Adrenal gland (tissue), 5 donors: ENCODE results near the gene PITX2.

Experiments used
- POLR2A ChIP-seq, 2 donors: fragments of 450-650 bp; IDR thresholded peaks; one replicate each; pipeline ENCODE4 v1.6.1; 2017; ENCODE audit warnings: antibody characterized with exemption in 2 of 2, mild to moderate bottlenecking in 2 of 2, moderate library complexity in 1 of 2
- TF ChIP-seq, protein P1 (sequence below), 6 experiments: fragments of 450-650 bp in 4 of 6; fragments of 200-600 bp in 2 of 6; sonication (generic) in 1 of 6; IDR thresholded peaks; 1 replicate in 5 of 6; 2 replicates in 1 of 6; pipeline versions ENCODE4 v1.5.1 to v1.8.0; 2016 to 2021; ENCODE audit warnings: antibody characterized with exemption in 6 of 6, mild to moderate bottlenecking in 2 of 6, moderate library complexity in 1 of 6
- donor health status: DM: no; HTN: no; CAD: no.

DNA sequence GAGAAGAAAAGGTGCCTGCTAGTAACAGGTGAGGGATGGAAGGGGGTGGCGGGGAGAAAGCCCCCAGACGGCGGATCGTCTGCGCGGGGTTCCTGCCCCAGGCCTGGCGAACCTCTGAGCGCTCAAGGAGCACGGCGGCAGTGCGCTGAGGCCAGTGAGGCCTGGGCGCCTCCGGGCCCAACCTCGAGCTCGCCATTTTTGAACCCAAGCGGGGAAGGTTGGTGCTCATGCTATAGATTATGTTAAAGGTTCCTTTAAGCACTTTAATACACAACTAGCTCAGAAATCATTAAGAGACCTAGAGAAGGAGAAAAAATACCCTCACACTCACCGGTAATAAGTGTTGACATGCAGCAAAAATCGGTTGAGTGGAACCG is 7.9 kb downstream of the PITX2 start:
- TF ChIP-seq, protein P1, sequence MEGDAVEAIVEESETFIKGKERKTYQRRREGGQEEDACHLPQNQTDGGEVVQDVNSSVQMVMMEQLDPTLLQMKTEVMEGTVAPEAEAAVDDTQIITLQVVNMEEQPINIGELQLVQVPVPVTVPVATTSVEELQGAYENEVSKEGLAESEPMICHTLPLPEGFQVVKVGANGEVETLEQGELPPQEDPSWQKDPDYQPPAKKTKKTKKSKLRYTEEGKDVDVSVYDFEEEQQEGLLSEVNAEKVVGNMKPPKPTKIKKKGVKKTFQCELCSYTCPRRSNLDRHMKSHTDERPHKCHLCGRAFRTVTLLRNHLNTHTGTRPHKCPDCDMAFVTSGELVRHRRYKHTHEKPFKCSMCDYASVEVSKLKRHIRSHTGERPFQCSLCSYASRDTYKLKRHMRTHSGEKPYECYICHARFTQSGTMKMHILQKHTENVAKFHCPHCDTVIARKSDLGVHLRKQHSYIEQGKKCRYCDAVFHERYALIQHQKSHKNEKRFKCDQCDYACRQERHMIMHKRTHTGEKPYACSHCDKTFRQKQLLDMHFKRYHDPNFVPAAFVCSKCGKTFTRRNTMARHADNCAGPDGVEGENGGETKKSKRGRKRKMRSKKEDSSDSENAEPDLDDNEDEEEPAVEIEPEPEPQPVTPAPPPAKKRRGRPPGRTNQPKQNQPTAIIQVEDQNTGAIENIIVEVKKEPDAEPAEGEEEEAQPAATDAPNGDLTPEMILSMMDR (IDR thresholded peaks at IDR 0.05), result no peak
- no peak for TF ChIP-seq POLR2A (IDR thresholded peaks at IDR 0.05)
